Aorta (tissue), 5 donors: Measurements from ENCODE around the gene SPON1. TPM values are rescaled to one million over a fixed set of nuclear protein-coding genes. Genes with fewer than 3 reads are reported as not detected.

Experiments used
- ATAC-seq: fragments of 200-7000 bp; cut with Tn5 transposase; one replicate; pipeline ENCODE4 v1.9.1; 2022; ENCODE audit warnings: moderate library complexity; ENCODE audit not compliant: low FRiP score
- DNase-seq, 2 donors: peaks; one replicate each; pipeline ENCODE4 v3.0.0-alpha.2; 2020
- H3K27ac ChIP-seq, 2 donors: one replicate each; pipeline ENCODE4 v1.5.1; 2013; ENCODE audit warnings: low read length in 2 of 2, mild to moderate bottlenecking in 2 of 2, moderate library complexity in 2 of 2, control low read depth in 1 of 2, inconsistent platforms in 1 of 2, low read depth in 1 of 2
- H3K27me3 ChIP-seq, 2 donors: one replicate each; pipeline ENCODE4 v1.6.1; 2013; ENCODE audit warnings: control low read depth in 1 of 2, low read length in 1 of 2, mild to moderate bottlenecking in 1 of 2, moderate library complexity in 1 of 2; ENCODE audit not compliant: insufficient read depth in 2 of 2, control insufficient read depth in 1 of 2
- H3K36me3 ChIP-seq, 2 donors: one replicate each; pipeline ENCODE4 v1.6.1; 2013; ENCODE audit warnings: control low read depth in 1 of 2, low read length in 1 of 2, mild to moderate bottlenecking in 1 of 2; ENCODE audit not compliant: insufficient read depth in 2 of 2, control insufficient read depth in 1 of 2
- H3K4me1 ChIP-seq, 2 donors: one replicate each; pipeline ENCODE4 v1.6.1; 2013; ENCODE audit warnings: low read length in 2 of 2, control low read depth in 1 of 2, mild to moderate bottlenecking in 1 of 2, moderate library complexity in 1 of 2; ENCODE audit not compliant: insufficient read depth in 2 of 2, control insufficient read depth in 1 of 2
- H3K4me3 ChIP-seq, 2 donors: one replicate each; pipeline ENCODE4 v1.5.1; 2013; ENCODE audit warnings: low read length in 2 of 2, control low read depth in 1 of 2, mild to moderate bottlenecking in 1 of 2
- H3K9me3 ChIP-seq: one replicate; pipeline ENCODE4 v1.6.1; 2013; ENCODE audit warnings: mild to moderate bottlenecking, low read length; ENCODE audit not compliant: control insufficient read depth
- WGBS, 2 donors: extraction: QIAGEN DNeasy Blood & Tissue Kit; methylation state at CpG; one replicate each; pipeline ENCODE4 v1.1.7; 2013; 5-methylcytosine and 5-hydroxymethylcytosine counted together
- intact Hi-C, 2 donors: fragments of 100-400 bp; cut with DNase I; formaldehyde crosslinking; loops; one replicate each; pipeline versions ENCODE4 v1.14.2 to v1.15.0; 2022
- polyA plus RNA-seq, 2 donors: library from polyadenylated mRNA; stranded (reverse); fragments of 200-250 nt; gene quantifications; one replicate each; pipeline ENCODE4 v1.2.3, GENCODE V29; 2013
- total RNA-seq, 2 donors: library from RNA; stranded (reverse); fragmentation: NEBNext Ultra II Directional; extraction: Animal tissue kit (Norgen Biotek cat#: 25700); gene quantifications; one replicate each; pipeline ENCODE4 v1.2.1, GENCODE V29; 2021
- donor health status: healthy with polysubstance abuse.
- donor health status: Bipolar disorder and iron deficiency.
- donor health status: DM: no; HTN: no; CAD: no.
- donor health status: DM: no; HTN: no; CAD: no.
- donor health status: DM: yes; HTN: yes; CAD: no.

Gene SPON1
- total and polyA plus RNA-seq, 4 donors, result 7.0 to 79.2 (median 24.9) TPM

GRCh38 chr11:14114269-14114668, 151.7 kb downstream of the SPON1 start:
- H3K4me3 ChIP-seq, result no peak overlapping the region
- ATAC-seq (no peak), DNase-seq (no peak)
- no peaks in the 10 kb centered on the region for H3K27me3 ChIP-seq
- 5 to 19% methylated on average over 1 of the region's 1 CpG for WGBS, 2 donors
- no peaks in the 10 kb centered on the region for H3K36me3 ChIP-seq
- H3K27ac ChIP-seq, result no peak overlapping the region
- H3K4me1 ChIP-seq, result peaks cover 0 to 4% of the 10 kb centered on the region in 2 donors
- intact Hi-C loops, result no loop called here
- no peaks in the 10 kb centered on the region for H3K9me3 ChIP-seq

- H3K27ac ChIP-seq, result no peak overlapping the region
- H3K36me3 ChIP-seq, result no peaks in the 10 kb centered on the region
- H3K4me3 ChIP-seq, result no peak overlapping the region
- WGBS, 2 donors, result 60 to 72% methylated on average over 2 of the region's 2 CpGs
- no peak for DNase-seq
- no peaks in the 10 kb centered on the region for H3K9me3 ChIP-seq
- ATAC-seq, result no peak
- H3K27me3 ChIP-seq, result no peaks in the 10 kb centered on the region
- intact Hi-C loops, result no loop called here
- peaks cover 0 to 4% of the 10 kb centered on the region in 2 donors for H3K4me1 ChIP-seq
Measured at GRCh38 chr11:14114786-14115185, 152.3 kb downstream of the SPON1 start.

- no peaks in the 10 kb centered on the region for H3K9me3 ChIP-seq
- no peaks in the 10 kb centered on the region for H3K36me3 ChIP-seq
- peaks cover 0 to 4% of the 10 kb centered on the region in 2 donors for H3K4me1 ChIP-seq
- H3K27ac ChIP-seq, result no peak overlapping the region
- WGBS, 2 donors, result 34 to 35% methylated on average over 1 of the region's 1 CpG
- H3K27me3 ChIP-seq, result no peaks in the 10 kb centered on the region
- H3K4me3 ChIP-seq, result no peak overlapping the region
- no peak for DNase-seq
- intact Hi-C loops, result no loop called here
- ATAC-seq, result no peak
Measured at GRCh38 chr11:14117632-14118031, 155.1 kb downstream of the SPON1 start.

GRCh38 chr11:14118072-14118471, 155.5 kb downstream of the SPON1 start:
- Histone ChIP-seq H3K27me3 (no peaks in the 10 kb centered on the region), H3K9me3 (no peaks in the 10 kb centered on the region), H3K4me1 (peaks cover 0 to 4% of the 10 kb centered on the region in 2 donors), H3K36me3 (no peaks in the 10 kb centered on the region), H3K4me3 (no peak overlapping the region), H3K27ac (no peak overlapping the region)
- ATAC-seq (no peak), DNase-seq (no peak)
- WGBS, 2 donors, result 0 to 79% methylated on average over 1 of the region's 1 CpG
- intact Hi-C loops, result no loop called here

- 97% methylated on average over 2 of the region's 2 CpGs for WGBS, 2 donors
- ATAC-seq (no peak), DNase-seq (no peak)
- H3K9me3 ChIP-seq, result no peaks in the 10 kb centered on the region
- H3K27me3 ChIP-seq, result no peaks in the 10 kb centered on the region
- no peak overlapping the region for H3K27ac ChIP-seq
- no peak overlapping the region for H3K4me3 ChIP-seq
- intact Hi-C loops, result no loop called here
- H3K36me3 ChIP-seq, result peaks cover 0 to 4% of the 10 kb centered on the region in 2 donors
- H3K4me1 ChIP-seq, result peaks cover 0 to 4% of the 10 kb centered on the region in 2 donors
Measured at GRCh38 chr11:14119357-14119756, 156.8 kb downstream of the SPON1 start.

GRCh38 chr11:14124350-14124749, 161.8 kb downstream of the SPON1 start:
- Histone ChIP-seq H3K36me3 (peaks cover 0 to 7% of the 10 kb centered on the region in 2 donors), H3K4me1 (no peaks in the 10 kb centered on the region), H3K27me3 (no peaks in the 10 kb centered on the region), H3K4me3 (no peak overlapping the region), H3K9me3 (no peaks in the 10 kb centered on the region), H3K27ac (no peak overlapping the region)
- intact Hi-C loops, result no loop called here
- ATAC-seq, result no peak
- no peak for DNase-seq
- 93 to 94% methylated on average over 3 of the region's 3 CpGs for WGBS, 2 donors

GRCh38 chr11:14124886-14125285, 162.4 kb downstream of the SPON1 start:
- H3K27ac ChIP-seq, result no peak overlapping the region

GRCh38 chr11:14125529-14125928, 163.0 kb downstream of the SPON1 start:
- ATAC-seq, result no peak
- peaks cover 0 to 7% of the 10 kb centered on the region in 2 donors for H3K36me3 ChIP-seq
- WGBS, 2 donors, result 99 to 100% methylated on average over 2 of the region's 2 CpGs
- intact Hi-C loops, result no loop called here
- DNase-seq, result no peak
- H3K4me3 ChIP-seq, result no peak overlapping the region
- no peaks in the 10 kb centered on the region for H3K9me3 ChIP-seq
- H3K4me1 ChIP-seq, result no peaks in the 10 kb centered on the region
- H3K27me3 ChIP-seq, result no peaks in the 10 kb centered on the region
- no peak overlapping the region for H3K27ac ChIP-seq

More at GRCh38 chr11:14124886-14125285, 162.4 kb downstream of the SPON1 start:
- H3K36me3 ChIP-seq, result peaks cover 0 to 7% of the 10 kb centered on the region in 2 donors
- DNase-seq (no peak), ATAC-seq (no peak)
- H3K4me1 ChIP-seq, result no peaks in the 10 kb centered on the region
- 56 to 69% methylated on average over 3 of the region's 3 CpGs for WGBS, 2 donors
- H3K4me3 ChIP-seq, result no peak overlapping the region
- no peaks in the 10 kb centered on the region for H3K27me3 ChIP-seq
- intact Hi-C loops, result no loop called here
- no peaks in the 10 kb centered on the region for H3K9me3 ChIP-seq

- H3K36me3 ChIP-seq, result peaks cover 0 to 7% of the 10 kb centered on the region in 2 donors
- DNase-seq (no peak), ATAC-seq (no peak)
- intact Hi-C loops, result no loop called here
- H3K4me1 ChIP-seq, result no peaks in the 10 kb centered on the region
- no peak overlapping the region for H3K4me3 ChIP-seq
- no peak overlapping the region for H3K27ac ChIP-seq
- H3K9me3 ChIP-seq, result no peaks in the 10 kb centered on the region
- WGBS, 2 donors, result 91 to 95% methylated on average over 4 of the region's 4 CpGs
- H3K27me3 ChIP-seq, result no peaks in the 10 kb centered on the region
Measured at GRCh38 chr11:14127679-14128078, 165.2 kb downstream of the SPON1 start.
